ENCODE results near the gene GALNT2.
A peak's percentile ranks its signal among the peaks of the same experiment; 100 is the strongest.

The GALNT2 gene

DNA sequence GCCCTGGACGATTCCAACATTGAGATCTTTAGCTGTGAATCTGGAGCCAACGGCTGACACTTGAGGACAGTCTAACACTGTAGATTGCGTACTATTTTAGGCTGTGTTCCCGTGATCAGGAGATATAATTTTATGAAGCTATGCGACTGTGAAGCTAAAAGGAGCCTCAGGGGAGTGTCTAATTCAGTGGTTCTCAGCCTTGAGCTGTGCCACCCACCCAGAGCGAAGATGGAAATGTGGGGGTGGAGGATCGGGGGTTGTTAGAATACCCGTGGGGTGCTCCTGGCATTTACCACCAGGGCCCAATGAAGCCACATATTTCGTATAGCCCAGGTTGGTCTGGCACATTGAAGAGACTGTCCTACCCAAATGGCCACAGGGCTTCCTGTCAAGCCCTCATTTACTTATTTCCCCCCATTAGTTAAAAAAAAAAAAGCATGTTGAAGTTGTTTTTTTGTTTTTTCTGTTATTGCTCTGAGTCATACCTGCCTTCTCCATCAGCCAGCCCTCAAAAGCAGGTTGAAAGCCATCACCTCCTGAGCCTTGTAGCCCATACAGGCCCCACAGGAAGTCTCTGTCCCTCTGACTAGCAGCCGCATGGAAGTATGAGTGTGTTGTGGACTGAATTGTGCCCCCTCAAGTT, 141.7 kb downstream of the GALNT2 start:
- TF ChIP-seq, protein P1, sequence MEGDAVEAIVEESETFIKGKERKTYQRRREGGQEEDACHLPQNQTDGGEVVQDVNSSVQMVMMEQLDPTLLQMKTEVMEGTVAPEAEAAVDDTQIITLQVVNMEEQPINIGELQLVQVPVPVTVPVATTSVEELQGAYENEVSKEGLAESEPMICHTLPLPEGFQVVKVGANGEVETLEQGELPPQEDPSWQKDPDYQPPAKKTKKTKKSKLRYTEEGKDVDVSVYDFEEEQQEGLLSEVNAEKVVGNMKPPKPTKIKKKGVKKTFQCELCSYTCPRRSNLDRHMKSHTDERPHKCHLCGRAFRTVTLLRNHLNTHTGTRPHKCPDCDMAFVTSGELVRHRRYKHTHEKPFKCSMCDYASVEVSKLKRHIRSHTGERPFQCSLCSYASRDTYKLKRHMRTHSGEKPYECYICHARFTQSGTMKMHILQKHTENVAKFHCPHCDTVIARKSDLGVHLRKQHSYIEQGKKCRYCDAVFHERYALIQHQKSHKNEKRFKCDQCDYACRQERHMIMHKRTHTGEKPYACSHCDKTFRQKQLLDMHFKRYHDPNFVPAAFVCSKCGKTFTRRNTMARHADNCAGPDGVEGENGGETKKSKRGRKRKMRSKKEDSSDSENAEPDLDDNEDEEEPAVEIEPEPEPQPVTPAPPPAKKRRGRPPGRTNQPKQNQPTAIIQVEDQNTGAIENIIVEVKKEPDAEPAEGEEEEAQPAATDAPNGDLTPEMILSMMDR (IDR thresholded peaks at IDR 0.05; ENCODE audit: extremely low read depth, insufficient read depth, missing control alignments) = no peak
- in situ Hi-C loops (cut with MboI; ENCODE audit: low pct_unique_long_range_greater_than_20kb, low sequenced_read_pairs, unreplicated experiment) = no loop called here
- peak; percentile 55 for DNase-seq (ENCODE audit: low spot score)

DNA sequence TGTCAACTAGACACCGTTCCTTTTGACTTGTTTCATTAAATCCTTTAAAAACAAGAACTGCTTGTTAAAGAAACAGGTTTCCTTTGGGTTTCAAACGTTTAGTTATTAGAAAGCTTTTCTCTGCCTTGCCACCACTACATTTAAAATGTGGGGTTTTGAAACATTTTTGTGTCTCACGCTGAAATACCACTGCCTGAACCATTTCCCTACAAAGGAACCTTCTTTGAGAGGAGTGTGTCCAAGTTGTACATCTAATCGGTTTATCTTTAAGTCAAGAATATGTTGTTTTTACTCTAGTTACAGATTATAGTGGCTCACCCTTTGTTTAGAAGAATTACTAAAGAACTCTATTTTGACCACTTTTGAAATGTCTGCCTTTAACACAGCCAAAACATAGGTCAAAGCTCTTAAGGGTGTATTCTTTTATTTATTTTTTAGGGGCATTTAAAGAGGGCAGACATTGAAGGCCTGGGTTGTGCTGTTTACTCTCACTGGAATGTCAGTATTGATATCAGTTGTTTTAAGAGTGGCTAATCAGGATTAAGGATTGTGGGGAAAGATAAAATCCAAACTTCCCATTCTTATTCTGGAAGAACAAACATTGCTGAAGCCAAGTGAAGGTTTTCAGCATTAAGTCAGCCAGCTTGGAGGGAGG, 143.4 kb downstream of the GALNT2 start:
- in situ Hi-C loops (cut with MboI; ENCODE audit: low pct_unique_long_range_greater_than_20kb, low sequenced_read_pairs, unreplicated experiment) = no loop called here
- TF ChIP-seq, protein P1 (IDR thresholded peaks at IDR 0.05; ENCODE audit: extremely low read depth, insufficient read depth, missing control alignments) = no peak

DNA sequence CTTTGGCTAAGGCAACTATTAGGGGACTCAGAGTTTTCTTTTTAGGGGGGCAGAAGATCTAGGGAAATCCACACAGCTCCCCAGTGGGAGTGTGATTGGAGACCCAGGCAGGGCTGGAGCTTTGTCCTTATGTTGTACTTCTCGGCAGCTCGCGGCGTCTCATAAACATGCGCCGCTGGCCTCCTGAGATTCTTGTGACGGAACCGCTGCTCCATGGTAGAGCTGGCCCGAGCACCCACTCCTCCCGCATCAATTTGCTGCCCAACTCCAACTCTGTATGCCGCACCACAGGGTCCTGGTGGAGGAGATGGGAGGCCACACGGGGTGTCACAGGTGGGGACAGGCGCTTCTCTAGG, 143.9 kb downstream of the GALNT2 start:
- in situ Hi-C loops (cut with MboI; ENCODE audit: low pct_unique_long_range_greater_than_20kb, low sequenced_read_pairs, unreplicated experiment) = no loop called here
- TF ChIP-seq, protein P1 (IDR thresholded peaks at IDR 0.05; ENCODE audit: extremely low read depth, insufficient read depth, missing control alignments) = no peak
- DNase-seq (ENCODE audit: low spot score) = no peak

More for the DNA sequence above, 143.4 kb downstream of the GALNT2 start:
- DNase-seq (ENCODE audit: low spot score) = no peak

DNA sequence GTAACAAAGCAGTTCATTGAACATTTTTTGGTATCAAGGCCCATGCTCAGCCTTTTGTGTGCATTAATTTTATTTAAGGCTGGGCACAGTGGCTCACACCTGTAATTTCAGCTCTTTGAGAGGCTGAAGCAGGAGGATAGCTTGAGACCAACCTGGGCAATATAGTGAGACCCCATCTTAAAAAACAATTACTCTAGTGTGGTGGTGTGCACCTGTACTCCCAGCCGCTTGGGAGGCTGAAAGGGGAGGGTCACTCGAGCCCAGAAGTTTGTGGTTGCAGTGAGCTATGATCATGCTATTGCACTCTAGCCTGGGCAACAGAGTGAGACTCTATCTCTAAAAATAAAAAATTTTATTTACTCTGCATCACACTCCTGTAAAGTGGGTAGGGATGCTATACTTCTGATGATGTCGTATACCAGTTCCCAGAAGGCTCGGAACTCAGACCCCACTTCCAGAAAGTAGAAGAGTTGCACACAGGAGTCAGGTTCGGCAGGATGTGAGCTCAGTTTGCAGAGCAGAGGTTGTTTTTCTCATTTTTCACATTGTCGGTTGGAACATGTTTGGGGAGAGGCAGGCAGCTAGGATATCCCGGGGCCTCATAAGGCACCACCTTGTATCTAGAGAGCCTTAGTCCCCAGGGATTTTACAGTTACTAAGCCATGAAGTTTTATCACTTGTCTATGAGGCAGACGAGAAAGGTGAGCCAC, 144.6 kb downstream of the GALNT2 start:
- in situ Hi-C loops (cut with MboI; ENCODE audit: low pct_unique_long_range_greater_than_20kb, low sequenced_read_pairs, unreplicated experiment) = no loop called here
- TF ChIP-seq, protein P1 (IDR thresholded peaks at IDR 0.05; ENCODE audit: extremely low read depth, insufficient read depth, missing control alignments) = no peak
- no peak for DNase-seq (ENCODE audit: low spot score)

DNA sequence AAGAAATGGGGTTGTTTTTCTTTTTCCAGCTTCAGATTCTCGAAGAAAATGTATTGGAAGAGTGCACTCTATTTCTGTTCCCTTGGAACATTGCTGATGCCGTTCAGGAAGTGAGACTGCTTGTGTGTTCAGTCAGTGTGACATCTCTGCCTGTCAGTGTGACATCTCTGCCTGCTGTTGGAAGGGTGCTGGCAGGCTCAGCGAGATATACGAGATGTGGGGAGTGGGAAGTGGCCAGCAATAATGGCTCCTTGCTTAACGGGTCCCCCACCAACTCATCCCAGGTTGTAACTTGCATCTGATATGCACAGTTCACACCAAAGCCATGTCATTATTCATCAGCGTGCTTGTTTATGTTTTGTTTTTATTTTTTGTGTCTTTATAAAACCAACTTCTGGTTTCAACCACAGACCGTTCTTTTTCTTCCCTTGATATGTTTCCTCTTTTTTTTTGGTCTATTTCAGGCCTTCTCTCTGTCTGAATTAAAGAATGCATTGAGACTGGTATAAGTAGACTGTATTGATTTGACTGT, 145.4 kb downstream of the GALNT2 start:
- peak; percentile 27 for DNase-seq (ENCODE audit: low spot score)
- in situ Hi-C loops (cut with MboI; ENCODE audit: low pct_unique_long_range_greater_than_20kb, low sequenced_read_pairs, unreplicated experiment) = no loop called here
- TF ChIP-seq, protein P1 (IDR thresholded peaks at IDR 0.05; ENCODE audit: extremely low read depth, insufficient read depth, missing control alignments) = no peak

DNA sequence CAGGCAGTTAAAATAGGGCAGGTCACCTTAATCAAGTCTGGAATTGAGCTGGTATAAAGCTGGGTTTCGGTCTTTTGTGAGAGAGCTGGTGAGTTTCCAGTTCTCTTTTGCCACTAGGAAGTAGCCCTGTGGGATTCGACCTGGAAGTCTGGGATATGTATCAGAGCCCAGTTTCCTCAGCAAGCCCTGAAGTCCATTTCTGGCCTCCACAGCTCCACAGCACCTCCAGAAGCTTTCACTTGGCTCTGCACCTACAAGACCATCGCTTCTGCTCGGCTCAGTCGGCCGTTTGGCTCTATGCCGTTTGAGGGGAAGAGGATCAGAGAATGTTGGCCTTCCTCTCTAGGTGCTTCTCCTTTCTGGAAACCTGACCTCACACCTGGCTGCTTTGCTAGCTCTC, 148.0 kb downstream of the GALNT2 start:
- no peak for DNase-seq (ENCODE audit: low spot score)
- TF ChIP-seq, protein P1 (IDR thresholded peaks at IDR 0.05; ENCODE audit: extremely low read depth, insufficient read depth, missing control alignments) = peak; percentile 21
- in situ Hi-C loops (cut with MboI; ENCODE audit: low pct_unique_long_range_greater_than_20kb, low sequenced_read_pairs, unreplicated experiment) = no loop called here
